Osteocyte (in vitro differentiated cells): ENCODE measurements around the gene HSPBP1. TPM values are rescaled to one million over a fixed set of nuclear protein-coding genes. Genes with fewer than 3 reads are reported as not detected.

Experiments
- DNase-seq: peaks from one replicate; pipeline ENCODE4 v3.0.0; 2021; ENCODE audit warnings: mixed read lengths; ENCODE audit not compliant: unreplicated experiment; ENCODE audit errors: extremely low spot score
- H3K27ac Mint-ChIP-seq: one replicate; pipeline ENCODE4 v1.8.0; 2021; ENCODE audit warnings: mild to moderate bottlenecking, mixed read lengths; ENCODE audit not compliant: unreplicated experiment
- H3K27me3 Mint-ChIP-seq: one replicate; pipeline ENCODE4 v1.8.0; 2021; ENCODE audit warnings: mixed read lengths; ENCODE audit not compliant: unreplicated experiment
- H3K36me3 Mint-ChIP-seq: one replicate; pipeline ENCODE4 v1.8.0; 2021; ENCODE audit warnings: mixed read lengths; ENCODE audit not compliant: unreplicated experiment
- H3K4me1 Mint-ChIP-seq: one replicate; pipeline ENCODE4 v1.8.0; 2021; ENCODE audit warnings: mixed read lengths; ENCODE audit not compliant: unreplicated experiment
- H3K4me3 Mint-ChIP-seq: one replicate; pipeline ENCODE4 v1.8.0; 2021; ENCODE audit warnings: mild to moderate bottlenecking, moderate library complexity, mixed read lengths; ENCODE audit not compliant: unreplicated experiment
- H3K9me3 Mint-ChIP-seq: one replicate; pipeline ENCODE4 v1.8.0; 2021; ENCODE audit warnings: mixed read lengths; ENCODE audit not compliant: unreplicated experiment
- total RNA-seq: library from RNA; stranded (reverse); gene quantifications from 2 replicates; pipeline ENCODE4 v1.2.1, GENCODE V29; 2021
- TF ChIP-seq, protein P1 (sequence below): fragments of 200-600 bp; sonication (generic); IDR thresholded peaks from 2 replicates; pipeline ENCODE4 v1.5.0; 2021; ENCODE audit warnings: antibody characterized with exemption, mild to moderate bottlenecking, moderate library complexity

Gene HSPBP1
- total RNA-seq, 1 donor from 2014 or later, result 29.8 TPM

DNA sequence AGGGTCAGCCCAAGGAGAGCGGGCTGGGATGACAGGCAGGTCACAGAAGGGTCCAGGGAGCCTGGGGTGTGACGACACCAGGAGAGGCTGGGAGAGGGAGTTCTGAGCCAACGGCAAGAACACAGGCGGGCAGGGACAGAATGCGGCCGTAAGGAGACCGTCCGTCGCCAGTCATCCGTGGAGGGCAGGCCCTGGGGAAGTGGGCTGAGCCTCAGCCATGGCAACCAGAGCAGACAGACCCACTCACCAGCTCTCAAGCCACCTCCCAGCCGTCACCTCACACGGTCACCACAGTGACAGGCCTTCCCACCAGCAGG is 47.7 kb downstream of the HSPBP1 start:
- TF ChIP-seq, protein P1, sequence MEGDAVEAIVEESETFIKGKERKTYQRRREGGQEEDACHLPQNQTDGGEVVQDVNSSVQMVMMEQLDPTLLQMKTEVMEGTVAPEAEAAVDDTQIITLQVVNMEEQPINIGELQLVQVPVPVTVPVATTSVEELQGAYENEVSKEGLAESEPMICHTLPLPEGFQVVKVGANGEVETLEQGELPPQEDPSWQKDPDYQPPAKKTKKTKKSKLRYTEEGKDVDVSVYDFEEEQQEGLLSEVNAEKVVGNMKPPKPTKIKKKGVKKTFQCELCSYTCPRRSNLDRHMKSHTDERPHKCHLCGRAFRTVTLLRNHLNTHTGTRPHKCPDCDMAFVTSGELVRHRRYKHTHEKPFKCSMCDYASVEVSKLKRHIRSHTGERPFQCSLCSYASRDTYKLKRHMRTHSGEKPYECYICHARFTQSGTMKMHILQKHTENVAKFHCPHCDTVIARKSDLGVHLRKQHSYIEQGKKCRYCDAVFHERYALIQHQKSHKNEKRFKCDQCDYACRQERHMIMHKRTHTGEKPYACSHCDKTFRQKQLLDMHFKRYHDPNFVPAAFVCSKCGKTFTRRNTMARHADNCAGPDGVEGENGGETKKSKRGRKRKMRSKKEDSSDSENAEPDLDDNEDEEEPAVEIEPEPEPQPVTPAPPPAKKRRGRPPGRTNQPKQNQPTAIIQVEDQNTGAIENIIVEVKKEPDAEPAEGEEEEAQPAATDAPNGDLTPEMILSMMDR, result no peak
- Mint-ChIP-seq H3K9me3 (no peaks in the 10 kb centered on the region), H3K4me3 (no peak overlapping the region), H3K27ac (no peak overlapping the region), H3K4me1 (no peaks in the 10 kb centered on the region), H3K36me3 (peaks cover 37% of the 10 kb centered on the region), H3K27me3 (no peaks in the 10 kb centered on the region)
- DNase-seq, result no peak

- H3K9me3 Mint-ChIP-seq, result no peaks in the 10 kb centered on the region
- H3K27ac Mint-ChIP-seq, result no peak overlapping the region
- H3K4me1 Mint-ChIP-seq, result no peaks in the 10 kb centered on the region
- TF ChIP-seq, protein P1, result no peak
- H3K27me3 Mint-ChIP-seq, result no peaks in the 10 kb centered on the region
- no peak for DNase-seq
- H3K36me3 Mint-ChIP-seq, result peaks cover 33% of the 10 kb centered on the region
- no peak overlapping the region for H3K4me3 Mint-ChIP-seq
Measured at GRCh38 chr19:55231391-55232285, 48.3 kb downstream of the HSPBP1 start.

DNA sequence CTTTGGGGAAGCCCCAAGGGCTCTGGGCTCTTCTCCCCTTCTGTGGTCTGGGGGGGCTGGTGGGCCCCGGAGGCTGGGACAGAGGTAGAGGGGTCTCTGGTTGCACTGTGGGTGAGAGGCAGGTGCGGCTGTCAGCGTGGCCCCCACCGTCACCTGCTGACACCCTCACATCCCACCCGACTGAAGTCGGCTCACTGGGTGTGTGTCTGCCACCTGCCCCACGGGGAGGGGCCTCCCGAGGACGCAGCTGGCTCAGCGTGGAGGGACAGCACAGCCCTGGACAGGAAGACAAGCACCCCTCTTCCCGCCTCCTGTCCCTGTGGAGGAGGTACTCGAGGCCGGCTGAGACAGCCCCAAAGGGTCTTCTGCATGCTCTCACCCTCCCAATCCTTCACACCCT is 49.1 kb downstream of the HSPBP1 start:
- no peak for DNase-seq
- Mint-ChIP-seq H3K27ac (no peak overlapping the region), H3K4me3 (no peak overlapping the region), H3K4me1 (no peaks in the 10 kb centered on the region), H3K27me3 (no peaks in the 10 kb centered on the region), H3K36me3 (peaks cover 26% of the 10 kb centered on the region), H3K9me3 (no peaks in the 10 kb centered on the region)
- TF ChIP-seq, protein P1, result no peak

DNA sequence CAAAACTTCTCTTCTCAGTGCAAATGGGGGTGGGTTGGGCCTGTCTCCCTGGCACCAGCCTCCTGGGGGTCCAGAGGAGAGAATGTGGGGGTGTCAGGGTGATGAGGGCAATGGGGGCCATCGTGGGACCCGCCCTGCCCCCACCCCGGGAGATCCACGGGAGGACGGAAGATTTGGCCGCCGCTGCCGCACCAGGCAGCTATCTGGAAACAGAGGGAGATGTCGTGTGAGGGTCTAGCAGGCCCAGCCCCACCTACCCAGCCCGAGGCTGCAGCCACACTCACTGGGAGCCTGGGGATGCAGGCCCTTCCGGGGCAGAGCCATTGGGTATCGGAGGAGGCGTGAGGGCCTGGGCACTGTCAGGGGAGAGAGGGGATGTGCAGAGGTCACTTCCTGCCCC is 49.6 kb downstream of the HSPBP1 start:
- no peaks in the 10 kb centered on the region for H3K9me3 Mint-ChIP-seq
- no peak overlapping the region for H3K27ac Mint-ChIP-seq
- H3K4me1 Mint-ChIP-seq, result no peaks in the 10 kb centered on the region
- no peaks in the 10 kb centered on the region for H3K27me3 Mint-ChIP-seq
- H3K4me3 Mint-ChIP-seq, result no peak overlapping the region
- TF ChIP-seq, protein P1, result no peak
- DNase-seq, result no peak
- peaks cover 26% of the 10 kb centered on the region for H3K36me3 Mint-ChIP-seq

DNA sequence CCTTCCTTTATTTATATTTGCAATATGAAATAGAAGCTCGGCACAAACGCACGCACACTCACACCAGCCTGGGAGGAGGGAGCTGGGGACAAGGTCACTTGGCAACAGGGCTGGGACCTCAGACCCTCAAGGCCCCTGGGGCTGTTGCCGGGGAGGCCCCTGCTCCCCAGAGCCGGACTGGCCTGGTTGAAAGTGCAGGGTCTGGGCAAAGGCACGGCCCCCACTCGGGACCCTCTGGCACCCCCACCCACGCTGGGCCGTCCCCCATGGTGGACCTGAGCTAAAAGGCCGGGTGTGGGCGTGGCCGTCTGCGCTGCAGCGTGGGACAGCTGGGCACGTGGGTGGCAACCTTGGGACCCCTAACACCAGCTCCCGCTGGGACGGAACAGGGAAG is 50.1 kb downstream of the HSPBP1 start:
- H3K27ac Mint-ChIP-seq, result no peak overlapping the region
- peaks cover 22% of the 10 kb centered on the region for H3K36me3 Mint-ChIP-seq
- no peak for DNase-seq
- no peaks in the 10 kb centered on the region for H3K4me1 Mint-ChIP-seq
- no peak overlapping the region for H3K4me3 Mint-ChIP-seq
- TF ChIP-seq, protein P1, result no peak
- no peaks in the 10 kb centered on the region for H3K9me3 Mint-ChIP-seq
- H3K27me3 Mint-ChIP-seq, result no peaks in the 10 kb centered on the region
